Osteocyte (in vitro differentiated cells): Measurements from ENCODE around the gene CD14. TPM values are rescaled to one million over a fixed set of nuclear protein-coding genes. Genes with fewer than 3 reads are reported as not detected.
A peak's percentile ranks its signal among the peaks of the same experiment; 100 is the strongest.
"Not testable (repeated sequence)": the region's sequence is repeated elsewhere in the genome, so short reads cannot be mapped to it uniquely, and the experiment has no call there.

Experiments used
- DNase-seq: peaks from one replicate; pipeline ENCODE4 v3.0.0; 2021; ENCODE audit warnings: mixed read lengths; ENCODE audit not compliant: unreplicated experiment; ENCODE audit errors: extremely low spot score
- H3K27ac Mint-ChIP-seq: one replicate; pipeline ENCODE4 v1.8.0; 2021; ENCODE audit warnings: mild to moderate bottlenecking, mixed read lengths; ENCODE audit not compliant: unreplicated experiment
- H3K27me3 Mint-ChIP-seq: one replicate; pipeline ENCODE4 v1.8.0; 2021; ENCODE audit warnings: mixed read lengths; ENCODE audit not compliant: unreplicated experiment
- H3K36me3 Mint-ChIP-seq: one replicate; pipeline ENCODE4 v1.8.0; 2021; ENCODE audit warnings: mixed read lengths; ENCODE audit not compliant: unreplicated experiment
- H3K4me1 Mint-ChIP-seq: one replicate; pipeline ENCODE4 v1.8.0; 2021; ENCODE audit warnings: mixed read lengths; ENCODE audit not compliant: unreplicated experiment
- H3K4me3 Mint-ChIP-seq: one replicate; pipeline ENCODE4 v1.8.0; 2021; ENCODE audit warnings: mild to moderate bottlenecking, moderate library complexity, mixed read lengths; ENCODE audit not compliant: unreplicated experiment
- H3K9me3 Mint-ChIP-seq: one replicate; pipeline ENCODE4 v1.8.0; 2021; ENCODE audit warnings: mixed read lengths; ENCODE audit not compliant: unreplicated experiment
- CTCF ChIP-seq: fragments of 200-600 bp; sonication (generic); IDR thresholded peaks from 2 replicates; pipeline ENCODE4 v1.5.0; 2021; ENCODE audit warnings: antibody characterized with exemption, mild to moderate bottlenecking, moderate library complexity
- total RNA-seq: library from RNA; stranded (reverse); gene quantifications from 2 replicates; pipeline ENCODE4 v1.2.1, GENCODE V29; 2021

The CD14 gene
- total RNA-seq, 1 donor from 2014 or later = not detected

- peak; percentile 72 for TF ChIP-seq CTCF
- Mint-ChIP-seq H3K4me1 (peaks cover 17% of the 10 kb centered on the region), H3K4me3 (peak within 1 kb of the TSS; percentile 82), H3K36me3 (peaks cover 6% of the 10 kb centered on the region), H3K27ac (peak within 1 kb of the TSS; percentile 85), H3K9me3 (no peaks in the 10 kb centered on the region), H3K27me3 (no peaks in the 10 kb centered on the region)
- DNase-seq = peak; percentile 98
Measured at GRCh38 chr5:140639148-140639981, 6.4 kb upstream of the CD14 start, which contains the start of gene TMCO6. TMCO6 (plus strand) TSS chr5:140639451; CDS start chr5:140639528, 77 bp downstream.

- Mint-ChIP-seq H3K4me3 (peak overlapping the region; percentile 82), H3K4me1 (peaks cover 17% of the 10 kb centered on the region), H3K27ac (peak overlapping the region; percentile 85)
- H3K27me3 Mint-ChIP-seq, H3K9me3 Mint-ChIP-seq, DNase-seq, H3K36me3 Mint-ChIP-seq: not testable (repeated sequence)
Measured at GRCh38 chr5:140638898-140639147, 5.8 kb upstream of the CD14 start.

GRCh38 chr5:140637371-140638100, 4.6 kb upstream of the CD14 start:
- H3K4me3 Mint-ChIP-seq = no peak overlapping the region
- H3K4me1 Mint-ChIP-seq = peaks cover 17% of the 10 kb centered on the region
- no peak for DNase-seq
- H3K27ac Mint-ChIP-seq = no peak overlapping the region
- no peak for TF ChIP-seq CTCF
- H3K36me3 Mint-ChIP-seq = no peaks in the 10 kb centered on the region
- H3K27me3 Mint-ChIP-seq = no peaks in the 10 kb centered on the region
- H3K9me3 Mint-ChIP-seq = no peaks in the 10 kb centered on the region

GRCh38 chr5:140635291-140636257, 2.6 kb upstream of the CD14 start:
- no peak for TF ChIP-seq CTCF

GRCh38 chr5:140634103-140634502, 1.1 kb upstream of the CD14 start:
- Mint-ChIP-seq H3K27ac (no peak overlapping the region), H3K36me3 (no peaks in the 10 kb centered on the region), H3K4me3 (no peak overlapping the region), H3K4me1 (peaks cover 3% of the 10 kb centered on the region), H3K27me3 (no peaks in the 10 kb centered on the region), H3K9me3 (no peaks in the 10 kb centered on the region)
- no peak for DNase-seq
- no peak for TF ChIP-seq CTCF

More at GRCh38 chr5:140635291-140636257, 2.6 kb upstream of the CD14 start:
- no peak overlapping the region for H3K4me3 Mint-ChIP-seq
- H3K27me3 Mint-ChIP-seq = no peaks in the 10 kb centered on the region
- no peak for DNase-seq
- H3K27ac Mint-ChIP-seq = no peak overlapping the region
- H3K36me3 Mint-ChIP-seq = no peaks in the 10 kb centered on the region
- no peaks in the 10 kb centered on the region for H3K9me3 Mint-ChIP-seq
- H3K4me1 Mint-ChIP-seq = peaks cover 11% of the 10 kb centered on the region
